SK-N-SH (cell line): ENCODE results near the gene EIF4H. TPM values are rescaled to one million over a fixed set of nuclear protein-coding genes. Genes with fewer than 3 reads are reported as not detected.

Source experiments
- CTCF ChIA-PET: fragments of 300-600, 350-600 bp; formaldehyde crosslinking; extraction: SDS; loops from one replicate; lab custom pipeline; 2021; lab: Yijun Ruan, JAX
- POLR2A ChIA-PET: fragments of 350-600 bp; sonication (Branson Sonifier 250); formaldehyde crosslinking; extraction: SDS; loops from one replicate; lab custom pipeline; 2020; ENCODE audit warnings: antibody characterized with exemption, inconsistent platforms; lab: Yijun Ruan, JAX
- DNase-seq: peaks from one replicate; pipeline ENCODE4 v3.0.0; 2012
- H2AFZ ChIP-seq: fragments of 200-600 bp; sonication (generic); 2 replicates; pipeline ENCODE4 v1.8.1; 2016; ENCODE audit warnings: antibody characterized with exemption, mild to moderate bottlenecking, low read depth
- H3F3A ChIP-seq: fragments of 200-600 bp; sonication (generic); replicated peaks from 2 replicates; pipeline ENCODE3; 2016; ENCODE audit warnings: antibody characterized with exemption, mild to moderate bottlenecking; ENCODE audit not compliant: insufficient read depth
- H3K27ac ChIP-seq, 2 experiments: fragments of 200-500 bp in 1 of 2; fragments of 200-600 bp in 1 of 2; sonication (Bioruptor generic) in 1 of 2; sonication (generic), shearing (Covaris generic) in 1 of 2; 2 replicates each; pipeline versions ENCODE4 v1.5.1 to v1.6.1; 2014 to 2016; ENCODE audit warnings: low read depth in 2 of 2, inconsistent platforms in 1 of 2, low read length in 1 of 2, mild to moderate bottlenecking in 1 of 2, mixed read lengths in 1 of 2
- H3K27me3 ChIP-seq: fragments of 200-600 bp; sonication (generic), shearing (Covaris generic); 2 replicates; pipeline ENCODE4 v1.6.1; 2016; ENCODE audit warnings: mixed run types; ENCODE audit not compliant: insufficient read depth
- H3K36me3 ChIP-seq, 2 experiments: fragments of 200-500 bp in 1 of 2; fragments of 200-600 bp in 1 of 2; sonication (Bioruptor generic) in 1 of 2; sonication (generic) in 1 of 2; replicated peaks in 1 of 2; 2 replicates each; pipeline versions ENCODE3 to v1.5.1; 2014 to 2016; ENCODE audit warnings: low read length in 1 of 2, mild to moderate bottlenecking in 1 of 2; ENCODE audit not compliant: insufficient read depth in 2 of 2, control insufficient read depth in 1 of 2
- H3K4me1 ChIP-seq, 2 experiments: fragments of 200-500 bp in 1 of 2; fragments of 200-600 bp in 1 of 2; sonication (Bioruptor generic) in 1 of 2; sonication (generic), shearing (Covaris generic) in 1 of 2; 2 replicates each; pipeline versions ENCODE4 v1.5.1 to v1.6.1; 2014 to 2016; ENCODE audit warnings: low read depth in 1 of 2, low read length in 1 of 2, mixed run types in 1 of 2; ENCODE audit not compliant: insufficient read depth in 2 of 2, control insufficient read depth in 1 of 2
- H3K4me2 ChIP-seq: fragments of 200-600 bp; sonication (generic), shearing (Covaris generic); 2 replicates; pipeline ENCODE4 v1.6.1; 2017; ENCODE audit warnings: mixed run types
- H3K4me3 ChIP-seq, 2 experiments: fragments of 200-500 bp in 1 of 2; fragments of 200-600 bp in 1 of 2; sonication (Bioruptor generic) in 1 of 2; sonication (generic), shearing (Covaris generic) in 1 of 2; 2 replicates each; pipeline versions ENCODE4 v1.5.1 to v1.8.1; 2014 to 2016; ENCODE audit warnings: low read depth in 2 of 2, inconsistent platforms in 1 of 2, low read length in 1 of 2, mild to moderate bottlenecking in 1 of 2, mixed read lengths in 1 of 2, moderate library complexity in 1 of 2
- H3K79me2 ChIP-seq: fragments of 200-600 bp; sonication (generic); 2 replicates; pipeline ENCODE4 v1.8.1; 2017; ENCODE audit warnings: mild to moderate bottlenecking; ENCODE audit not compliant: insufficient read depth
- H3K9ac ChIP-seq: fragments of 200-600 bp; sonication (generic); 2 replicates; pipeline ENCODE4 v1.6.1; 2017; ENCODE audit warnings: mixed run types
- H3K9me2 ChIP-seq: fragments of 200-600 bp; sonication (generic); 2 replicates; pipeline ENCODE4 v1.6.1; 2017; ENCODE audit warnings: mixed run types
- H3K9me3 ChIP-seq: fragments of 200-600 bp; sonication (generic); 2 replicates; pipeline ENCODE4 v1.6.1; 2017; ENCODE audit warnings: mixed run types, mild to moderate bottlenecking, moderate library complexity
- H4K20me1 ChIP-seq: fragments of 200-600 bp; sonication (generic); 2 replicates; pipeline ENCODE4 v1.6.1; 2017; ENCODE audit warnings: mild to moderate bottlenecking, mixed run types; ENCODE audit not compliant: insufficient read depth
- EP300 ChIP-seq, 2 experiments: IDR thresholded peaks; 2 replicates each; pipeline versions ENCODE4 v1.4.0 to v1.6.1; 2012; ENCODE audit warnings: borderline replicate concordance in 1 of 2, low read depth in 1 of 2, low read length in 1 of 2
- EZH2phosphoT487 ChIP-seq: fragments of 200-600 bp; sonication (generic); IDR thresholded peaks from 2 replicates; pipeline ENCODE4 v1.6.1; 2017; ENCODE audit warnings: low read depth, mixed run types, mild to moderate bottlenecking, antibody characterized with exemption, moderate library complexity, borderline replicate concordance
- FOXJ3 ChIP-seq: sonication (generic); formaldehyde crosslinking; IDR thresholded peaks from 2 replicates; pipeline ENCODE4 v1.5.1; 2020; ENCODE audit warnings: mild to moderate bottlenecking, missing genetic modification reagents
- GABPA ChIP-seq: IDR thresholded peaks from 2 replicates; pipeline ENCODE4 v1.4.0; 2012; ENCODE audit warnings: low read depth, mild to moderate bottlenecking
- MEF2A ChIP-seq: IDR thresholded peaks from 2 replicates; pipeline ENCODE4 v1.4.0; 2012; ENCODE audit warnings: low read depth, borderline replicate concordance
- MXI1 ChIP-seq: IDR thresholded peaks from 2 replicates; pipeline ENCODE4 v1.6.1; 2012; ENCODE audit warnings: mild to moderate bottlenecking, low read depth, low read length, improper control_type of control experiment
- NFIC ChIP-seq: IDR thresholded peaks from 2 replicates; pipeline ENCODE4 v1.4.0; 2012; ENCODE audit warnings: borderline replicate concordance
- RXRA ChIP-seq: IDR thresholded peaks from 2 replicates; pipeline ENCODE4 v1.4.0; 2012; ENCODE audit warnings: low read depth, mild to moderate bottlenecking, borderline replicate concordance
- SMC3 ChIP-seq: IDR thresholded peaks from 2 replicates; pipeline ENCODE4 v1.6.1; 2012; ENCODE audit warnings: low read depth, low read length, improper control_type of control experiment
- TEAD4 ChIP-seq: IDR thresholded peaks from 2 replicates; pipeline ENCODE4 v1.4.0; 2012; ENCODE audit warnings: mild to moderate bottlenecking, borderline replicate concordance; ENCODE audit not compliant: insufficient read depth
- YY1 ChIP-seq: IDR thresholded peaks from 2 replicates; pipeline ENCODE4 v1.4.0; 2012; ENCODE audit warnings: low read depth, mild to moderate bottlenecking
- WGBS: methylation state at CpG from one replicate; pipeline ENCODE4 v1.1.6; 2017; ENCODE audit warnings: low lambda C conversion rate; 5-methylcytosine and 5-hydroxymethylcytosine counted together
- polyA plus RNA-seq, 3 experiments: library from polyadenylated mRNA; depleted of rRNA; stranded (reverse); fragments of >200 nt; gene quantifications; 2 replicates each; pipeline ENCODE4 v1.2.3, GENCODE V29; 2012
- TF ChIP-seq, protein P1 (sequence below): fragments of 200-600 bp; sonication (generic); IDR thresholded peaks from 2 replicates; pipeline ENCODE4 v1.6.1; 2017; ENCODE audit warnings: antibody characterized with exemption, mild to moderate bottlenecking, moderate library complexity
- TF ChIP-seq, protein P2 (sequence below): fragments of 150-350 bp; IDR thresholded peaks from 2 replicates; pipeline ENCODE4 v1.6.1; 2016; ENCODE audit warnings: mild to moderate bottlenecking, low read depth, low read length
- TF ChIP-seq, protein P3 (sequence below): IDR thresholded peaks from 2 replicates; pipeline ENCODE4 v1.4.0; 2012; ENCODE audit warnings: low read depth
- TF ChIP-seq, protein P4 (sequence below): fragments of 150-350 bp; IDR thresholded peaks from 2 replicates; pipeline ENCODE4 v1.6.1; 2017; ENCODE audit warnings: antibody characterized with exemption, low read length, low read depth, borderline replicate concordance

EIF4H gene
- polyA plus RNA-seq, 1 of the 3 experiments (the other 2 are of a cell fraction): 468 TPM

GRCh38 chr7:74226633-74227032 is 52.5 kb downstream of the EIF4H start:
- H3K9me2 ChIP-seq: no peaks in the 10 kb centered on the region
- POLR2A ChIA-PET: no interaction called here
- no peaks in the 10 kb centered on the region for H4K20me1 ChIP-seq
- peaks cover 11% of the 10 kb centered on the region for H3F3A ChIP-seq
- H3K4me1 ChIP-seq: no peaks in the 10 kb centered on the region
- no peaks in the 10 kb centered on the region for H3K9me3 ChIP-seq
- H3K36me3 ChIP-seq: peaks cover 7 to 29% of the 10 kb centered on the region in 2 experiments
- H2AFZ ChIP-seq: no peak overlapping the region
- TF ChIP-seq EP300 (IDR thresholded peaks at IDR 0.05; ENCODE audit: borderline replicate concordance in 1 of 2, low read depth in 1 of 2, low read length in 1 of 2) (no peak), EZH2phosphoT487 (no peak), GABPA (no peak), MEF2A (no peak)
- TF ChIP-seq, protein P1, sequence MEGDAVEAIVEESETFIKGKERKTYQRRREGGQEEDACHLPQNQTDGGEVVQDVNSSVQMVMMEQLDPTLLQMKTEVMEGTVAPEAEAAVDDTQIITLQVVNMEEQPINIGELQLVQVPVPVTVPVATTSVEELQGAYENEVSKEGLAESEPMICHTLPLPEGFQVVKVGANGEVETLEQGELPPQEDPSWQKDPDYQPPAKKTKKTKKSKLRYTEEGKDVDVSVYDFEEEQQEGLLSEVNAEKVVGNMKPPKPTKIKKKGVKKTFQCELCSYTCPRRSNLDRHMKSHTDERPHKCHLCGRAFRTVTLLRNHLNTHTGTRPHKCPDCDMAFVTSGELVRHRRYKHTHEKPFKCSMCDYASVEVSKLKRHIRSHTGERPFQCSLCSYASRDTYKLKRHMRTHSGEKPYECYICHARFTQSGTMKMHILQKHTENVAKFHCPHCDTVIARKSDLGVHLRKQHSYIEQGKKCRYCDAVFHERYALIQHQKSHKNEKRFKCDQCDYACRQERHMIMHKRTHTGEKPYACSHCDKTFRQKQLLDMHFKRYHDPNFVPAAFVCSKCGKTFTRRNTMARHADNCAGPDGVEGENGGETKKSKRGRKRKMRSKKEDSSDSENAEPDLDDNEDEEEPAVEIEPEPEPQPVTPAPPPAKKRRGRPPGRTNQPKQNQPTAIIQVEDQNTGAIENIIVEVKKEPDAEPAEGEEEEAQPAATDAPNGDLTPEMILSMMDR: no peak
- TF ChIP-seq, protein P2, sequence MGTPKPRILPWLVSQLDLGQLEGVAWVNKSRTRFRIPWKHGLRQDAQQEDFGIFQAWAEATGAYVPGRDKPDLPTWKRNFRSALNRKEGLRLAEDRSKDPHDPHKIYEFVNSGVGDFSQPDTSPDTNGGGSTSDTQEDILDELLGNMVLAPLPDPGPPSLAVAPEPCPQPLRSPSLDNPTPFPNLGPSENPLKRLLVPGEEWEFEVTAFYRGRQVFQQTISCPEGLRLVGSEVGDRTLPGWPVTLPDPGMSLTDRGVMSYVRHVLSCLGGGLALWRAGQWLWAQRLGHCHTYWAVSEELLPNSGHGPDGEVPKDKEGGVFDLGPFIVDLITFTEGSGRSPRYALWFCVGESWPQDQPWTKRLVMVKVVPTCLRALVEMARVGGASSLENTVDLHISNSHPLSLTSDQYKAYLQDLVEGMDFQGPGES: no peak
- no peak overlapping the region for H3K4me3 ChIP-seq
- no peak overlapping the region for H3K4me2 ChIP-seq
- no peak for DNase-seq
- H3K27me3 ChIP-seq: no peaks in the 10 kb centered on the region
- H3K9ac ChIP-seq: no peak overlapping the region
- CTCF ChIA-PET: interaction anchor here (1.0 to 4.5 kb wide), 3 partner anchors 16 to 24 kb away, joined by 3 to 34 read pairs (median 5); partner anchors contain the start of gene LAT2
- WGBS: 96% methylated on average over 5 of the region's 5 CpGs
- H3K79me2 ChIP-seq: no peaks in the 10 kb centered on the region
- H3K27ac ChIP-seq: no peak overlapping the region

DNA sequence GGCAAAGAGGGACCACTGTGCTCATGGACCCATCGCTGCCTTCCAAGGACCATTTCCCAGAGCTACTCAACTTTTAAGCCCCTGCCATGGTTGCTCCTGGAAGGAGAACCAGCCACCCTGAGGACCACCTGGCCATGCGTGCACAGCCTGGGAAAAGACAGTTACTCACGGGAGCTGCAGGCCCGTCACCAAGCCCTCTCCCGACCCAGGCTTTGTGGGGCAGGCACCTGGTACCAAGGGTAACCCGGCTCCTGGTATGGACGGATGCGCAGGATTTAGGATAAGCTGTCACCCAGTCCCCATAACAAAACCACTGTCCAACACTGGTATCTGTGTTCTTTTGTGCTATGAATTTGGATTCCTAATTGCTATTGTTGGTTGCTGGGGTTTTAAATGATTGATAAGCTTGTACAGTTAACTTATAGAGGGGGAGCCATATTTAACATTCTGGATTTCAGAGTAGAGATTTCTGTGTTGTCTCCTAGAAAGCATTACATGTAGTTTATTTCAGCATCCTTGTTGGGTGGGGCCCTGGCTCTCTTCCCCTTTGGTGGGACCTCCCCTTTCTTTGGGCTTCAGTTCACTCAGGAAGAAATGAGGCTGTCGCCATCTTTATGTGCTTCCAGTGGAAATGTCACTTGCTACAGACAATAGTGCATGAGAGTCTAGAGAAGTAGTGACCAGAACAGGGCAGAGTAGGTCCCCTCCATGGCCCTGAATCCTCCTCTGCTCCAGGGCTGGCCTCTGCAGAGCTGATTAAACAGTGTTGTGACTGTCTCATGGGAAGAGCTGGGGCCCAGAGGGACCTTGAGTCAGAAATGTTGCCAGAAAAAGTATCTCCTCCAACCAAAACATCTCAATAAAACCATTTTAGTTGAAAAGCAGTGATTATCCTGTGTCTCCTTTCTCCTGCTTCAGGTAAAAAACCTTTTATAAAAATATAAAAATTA is 55.1 kb downstream of the EIF4H start:
- POLR2A ChIA-PET: no interaction called here
- TF ChIP-seq TEAD4 (no peak), YY1 (no peak), NFIC (no peak), SMC3 (no peak), RXRA (no peak), FOXJ3 (CRISPR knock-in tag) (no peak), EP300 (IDR thresholded peaks at IDR 0.05; ENCODE audit: borderline replicate concordance in 1 of 2, low read depth in 1 of 2, low read length in 1 of 2) (no peak), MXI1 (no peak)
- TF ChIP-seq, protein P1: no peak
- TF ChIP-seq, protein P3, sequence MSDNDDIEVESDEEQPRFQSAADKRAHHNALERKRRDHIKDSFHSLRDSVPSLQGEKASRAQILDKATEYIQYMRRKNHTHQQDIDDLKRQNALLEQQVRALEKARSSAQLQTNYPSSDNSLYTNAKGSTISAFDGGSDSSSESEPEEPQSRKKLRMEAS: no peak
- TF ChIP-seq, protein P2: no peak
- TF ChIP-seq, protein P4, sequence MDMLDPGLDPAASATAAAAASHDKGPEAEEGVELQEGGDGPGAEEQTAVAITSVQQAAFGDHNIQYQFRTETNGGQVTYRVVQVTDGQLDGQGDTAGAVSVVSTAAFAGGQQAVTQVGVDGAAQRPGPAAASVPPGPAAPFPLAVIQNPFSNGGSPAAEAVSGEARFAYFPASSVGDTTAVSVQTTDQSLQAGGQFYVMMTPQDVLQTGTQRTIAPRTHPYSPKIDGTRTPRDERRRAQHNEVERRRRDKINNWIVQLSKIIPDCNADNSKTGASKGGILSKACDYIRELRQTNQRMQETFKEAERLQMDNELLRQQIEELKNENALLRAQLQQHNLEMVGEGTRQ: no peak

More for the DNA sequence above, 55.1 kb downstream of the EIF4H start:
- Histone ChIP-seq H3K9me2 (no peaks in the 10 kb centered on the region), H3K4me1 (no peaks in the 10 kb centered on the region), H3K36me3 (peaks cover 17 to 51% of the 10 kb centered on the region in 2 experiments), H3F3A (peaks cover 13% of the 10 kb centered on the region), H3K27ac (no peak overlapping the region), H4K20me1 (no peaks in the 10 kb centered on the region), H3K27me3 (no peaks in the 10 kb centered on the region), H3K4me2 (no peak overlapping the region), H3K79me2 (no peaks in the 10 kb centered on the region), H3K4me3 (no peak overlapping the region), H3K9ac (no peak overlapping the region), H2AFZ (no peak overlapping the region), H3K9me3 (no peaks in the 10 kb centered on the region)
- CTCF ChIA-PET: interaction anchor here (0.7 to 4.5 kb wide), 3 partner anchors 22 to 172 kb away, joined by 3 to 34 read pairs (median 6); no protein-coding TSS in a partner anchor
- WGBS: 100% methylated on average over 5 of the region's 9 CpGs
- DNase-seq: no peak
